MM.1S (cell line): Measurements from ENCODE around the gene GATA2.

Source experiments
- CTCF ChIP-seq: fragments of 300-600 bp; sonication (generic); IDR thresholded peaks from 2 replicates; pipeline ENCODE4 v1.5.1; 2016; ENCODE audit warnings: antibody characterized with exemption, low read length, mixed read lengths
- EZH2 ChIP-seq: fragments of 300-600 bp; sonication (generic); optimal IDR thresholded peaks from 2 replicates; pipeline ENCODE3; 2017; ENCODE audit warnings: low read depth, mild to moderate bottlenecking, antibody characterized with exemption, low read length, mixed read lengths

DNA sequence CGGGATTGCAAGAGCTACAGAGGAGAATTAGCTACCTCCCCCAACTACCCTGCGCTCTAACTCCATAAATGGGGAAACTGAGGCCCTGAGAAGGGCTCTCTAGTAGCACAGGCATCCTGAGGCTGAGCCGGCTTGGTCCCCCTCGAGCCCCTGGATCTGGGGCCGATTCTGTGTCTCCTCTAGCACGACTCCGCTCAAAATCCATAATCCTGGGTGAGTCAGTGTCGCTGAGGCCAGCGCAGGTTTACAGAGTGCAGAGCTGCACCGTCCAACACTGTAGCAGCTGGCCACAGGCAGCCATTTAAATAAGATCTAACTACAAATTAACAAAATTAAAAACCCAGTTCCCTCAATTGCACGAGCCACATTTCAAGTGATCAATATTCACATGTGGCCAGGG lies 10.8 kb downstream of the GATA2 start:
- no peak for TF ChIP-seq EZH2
- TF ChIP-seq CTCF = no peak
